H54 (cell line): ENCODE results near the gene ENDOV.

Experiments used
- DNase-seq: peaks from one replicate; pipeline ENCODE4 v3.0.0; 2011; ENCODE audit warnings: low spot score, mixed read lengths; ENCODE audit not compliant: insufficient read length
- FAIRE-seq: peaks from 3 replicates; lab custom pipeline; 2011; peaks lifted over from hg19 to GRCh38; lab: Jason Lieb, UNC
- POLR2A ChIP-seq: IDR thresholded peaks from 2 replicates; pipeline ENCODE4 v1.6.1; 2011; ENCODE audit warnings: low read depth, mild to moderate bottlenecking, low read length

The ENDOV gene

GRCh38 chr17:80381416-80381923 is 33.5 kb upstream of the ENDOV start:
- no peak for FAIRE-seq
- DNase-seq, result no peak
- no peak for TF ChIP-seq POLR2A

- FAIRE-seq, result no peak
- TF ChIP-seq POLR2A, result no peak
- DNase-seq, result no peak
Measured at GRCh38 chr17:80382446-80382845, 32.5 kb upstream of the ENDOV start.

- DNase-seq (no peak), FAIRE-seq (no peak)
- no peak for TF ChIP-seq POLR2A
Measured at GRCh38 chr17:80382956-80383355, 32.0 kb upstream of the ENDOV start.

- FAIRE-seq (no peak), DNase-seq (no peak)
- no peak for TF ChIP-seq POLR2A
Measured at GRCh38 chr17:80384078-80384960, 30.6 kb upstream of the ENDOV start.

- FAIRE-seq (no peak), DNase-seq (no peak)
- no peak for TF ChIP-seq POLR2A
Measured at GRCh38 chr17:80385046-80385445, 29.9 kb upstream of the ENDOV start.

GRCh38 chr17:80386341-80386740 is 28.6 kb upstream of the ENDOV start:
- no peak for FAIRE-seq
- no peak for TF ChIP-seq POLR2A
- DNase-seq, result no peak

GRCh38 chr17:80387071-80387470 is 27.9 kb upstream of the ENDOV start:
- FAIRE-seq (no peak), DNase-seq (no peak)
- no peak for TF ChIP-seq POLR2A

- FAIRE-seq (no peak), DNase-seq (no peak)
- no peak for TF ChIP-seq POLR2A
Measured at GRCh38 chr17:80388175-80388574, 26.8 kb upstream of the ENDOV start.

GRCh38 chr17:80388601-80389000 is 26.4 kb upstream of the ENDOV start:
- no peak for TF ChIP-seq POLR2A
- DNase-seq, result no peak
- FAIRE-seq, result no peak

- DNase-seq (no peak), FAIRE-seq (no peak)
- TF ChIP-seq POLR2A, result no peak
Measured at GRCh38 chr17:80389011-80389995, 25.7 kb upstream of the ENDOV start.

GRCh38 chr17:80393241-80393890 is 21.6 kb upstream of the ENDOV start:
- FAIRE-seq (no peak), DNase-seq (no peak)
- TF ChIP-seq POLR2A, result no peak

GRCh38 chr17:80393961-80394360 is 21.0 kb upstream of the ENDOV start:
- DNase-seq (no peak), FAIRE-seq (no peak)
- TF ChIP-seq POLR2A, result no peak

- DNase-seq (no peak), FAIRE-seq (no peak)
- TF ChIP-seq POLR2A, result no peak
Measured at GRCh38 chr17:80394629-80395216, 20.2 kb upstream of the ENDOV start.
